ENCODE results near the gene HLCS. TPM values are rescaled to one million over a fixed set of nuclear protein-coding genes. Genes with fewer than 3 reads are reported as not detected.
A peak's percentile ranks its signal among the peaks of the same experiment; 100 is the strongest.

HLCS gene
- total and polyA plus RNA-seq, 10 of the 15 experiments (the other 5 are each of a cell fraction or from before 2014, with no cell fraction given): 1.5 to 12.7 (median 9.6) TPM

DNA sequence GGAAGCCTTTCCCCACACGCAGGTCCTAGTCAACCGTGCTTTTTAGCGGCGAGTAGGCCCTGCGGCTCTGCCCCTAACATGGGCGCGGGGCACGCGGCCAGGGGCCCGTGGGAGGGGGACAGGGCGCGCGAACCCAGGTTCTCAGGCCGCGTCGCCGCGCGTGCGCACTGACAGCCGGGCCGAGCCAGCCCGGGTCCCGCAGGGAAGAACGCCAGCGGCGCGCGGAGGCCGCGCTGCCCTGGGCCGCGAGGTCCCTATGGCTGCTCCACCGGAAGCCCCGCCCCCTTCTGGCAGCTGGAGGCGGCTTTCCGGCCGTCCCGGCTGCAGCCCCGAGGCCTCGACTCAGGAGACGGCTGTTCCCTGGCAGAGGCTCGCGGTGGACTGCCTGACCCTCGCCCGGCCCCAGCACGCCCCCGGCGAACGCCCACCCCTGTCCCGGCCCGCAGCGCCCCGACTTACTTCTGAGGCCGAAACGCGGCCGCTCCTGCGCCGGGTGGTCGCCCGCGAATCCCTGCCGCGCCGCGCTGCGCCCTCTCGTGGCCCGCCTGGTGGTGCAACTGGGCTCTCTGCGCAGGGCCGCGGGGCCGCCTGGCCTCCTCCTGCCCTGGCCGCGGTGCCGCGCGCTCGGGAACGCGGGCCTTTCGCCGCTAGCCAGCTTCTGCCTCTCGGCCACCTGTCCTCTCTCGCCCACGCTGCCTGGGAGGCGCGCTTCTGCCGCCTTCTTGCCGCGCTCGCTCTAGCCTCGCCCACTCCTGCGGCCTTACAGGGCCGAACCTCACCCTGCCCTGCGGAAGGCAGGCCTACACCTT is 23.4 kb upstream of the HLCS start (continued):
- TF ChIP-seq JUND (IDR thresholded peaks at IDR 0.05; ENCODE audit: low read depth, low read length): no peak
- TF ChIP-seq, protein P1, sequence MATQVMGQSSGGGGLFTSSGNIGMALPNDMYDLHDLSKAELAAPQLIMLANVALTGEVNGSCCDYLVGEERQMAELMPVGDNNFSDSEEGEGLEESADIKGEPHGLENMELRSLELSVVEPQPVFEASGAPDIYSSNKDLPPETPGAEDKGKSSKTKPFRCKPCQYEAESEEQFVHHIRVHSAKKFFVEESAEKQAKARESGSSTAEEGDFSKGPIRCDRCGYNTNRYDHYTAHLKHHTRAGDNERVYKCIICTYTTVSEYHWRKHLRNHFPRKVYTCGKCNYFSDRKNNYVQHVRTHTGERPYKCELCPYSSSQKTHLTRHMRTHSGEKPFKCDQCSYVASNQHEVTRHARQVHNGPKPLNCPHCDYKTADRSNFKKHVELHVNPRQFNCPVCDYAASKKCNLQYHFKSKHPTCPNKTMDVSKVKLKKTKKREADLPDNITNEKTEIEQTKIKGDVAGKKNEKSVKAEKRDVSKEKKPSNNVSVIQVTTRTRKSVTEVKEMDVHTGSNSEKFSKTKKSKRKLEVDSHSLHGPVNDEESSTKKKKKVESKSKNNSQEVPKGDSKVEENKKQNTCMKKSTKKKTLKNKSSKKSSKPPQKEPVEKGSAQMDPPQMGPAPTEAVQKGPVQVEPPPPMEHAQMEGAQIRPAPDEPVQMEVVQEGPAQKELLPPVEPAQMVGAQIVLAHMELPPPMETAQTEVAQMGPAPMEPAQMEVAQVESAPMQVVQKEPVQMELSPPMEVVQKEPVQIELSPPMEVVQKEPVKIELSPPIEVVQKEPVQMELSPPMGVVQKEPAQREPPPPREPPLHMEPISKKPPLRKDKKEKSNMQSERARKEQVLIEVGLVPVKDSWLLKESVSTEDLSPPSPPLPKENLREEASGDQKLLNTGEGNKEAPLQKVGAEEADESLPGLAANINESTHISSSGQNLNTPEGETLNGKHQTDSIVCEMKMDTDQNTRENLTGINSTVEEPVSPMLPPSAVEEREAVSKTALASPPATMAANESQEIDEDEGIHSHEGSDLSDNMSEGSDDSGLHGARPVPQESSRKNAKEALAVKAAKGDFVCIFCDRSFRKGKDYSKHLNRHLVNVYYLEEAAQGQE (IDR thresholded peaks at IDR 0.05; ENCODE audit: low read depth, low read length): no peak
- no peak for TF ChIP-seq ESRRA (IDR thresholded peaks at IDR 0.05; ENCODE audit: low read length)
- TF ChIP-seq FOXM1 (IDR thresholded peaks at IDR 0.05; ENCODE audit: low read depth, low read length): no peak
- TF ChIP-seq SPI1 (IDR thresholded peaks at IDR 0.05; ENCODE audit: borderline replicate concordance, insufficient read depth, low read depth, low read length): no peak
- no peak for TF ChIP-seq SREBF1 (IDR thresholded peaks at IDR 0.05; ENCODE audit: low read length)
- TF ChIP-seq HDAC6 (IDR thresholded peaks at IDR 0.05; ENCODE audit: unreplicated experiment): no peak
- TF ChIP-seq ZZZ3 (IDR thresholded peaks at IDR 0.05; ENCODE audit: control insufficient read depth, insufficient read length, low read depth): no peak
- TF ChIP-seq, protein P2, sequence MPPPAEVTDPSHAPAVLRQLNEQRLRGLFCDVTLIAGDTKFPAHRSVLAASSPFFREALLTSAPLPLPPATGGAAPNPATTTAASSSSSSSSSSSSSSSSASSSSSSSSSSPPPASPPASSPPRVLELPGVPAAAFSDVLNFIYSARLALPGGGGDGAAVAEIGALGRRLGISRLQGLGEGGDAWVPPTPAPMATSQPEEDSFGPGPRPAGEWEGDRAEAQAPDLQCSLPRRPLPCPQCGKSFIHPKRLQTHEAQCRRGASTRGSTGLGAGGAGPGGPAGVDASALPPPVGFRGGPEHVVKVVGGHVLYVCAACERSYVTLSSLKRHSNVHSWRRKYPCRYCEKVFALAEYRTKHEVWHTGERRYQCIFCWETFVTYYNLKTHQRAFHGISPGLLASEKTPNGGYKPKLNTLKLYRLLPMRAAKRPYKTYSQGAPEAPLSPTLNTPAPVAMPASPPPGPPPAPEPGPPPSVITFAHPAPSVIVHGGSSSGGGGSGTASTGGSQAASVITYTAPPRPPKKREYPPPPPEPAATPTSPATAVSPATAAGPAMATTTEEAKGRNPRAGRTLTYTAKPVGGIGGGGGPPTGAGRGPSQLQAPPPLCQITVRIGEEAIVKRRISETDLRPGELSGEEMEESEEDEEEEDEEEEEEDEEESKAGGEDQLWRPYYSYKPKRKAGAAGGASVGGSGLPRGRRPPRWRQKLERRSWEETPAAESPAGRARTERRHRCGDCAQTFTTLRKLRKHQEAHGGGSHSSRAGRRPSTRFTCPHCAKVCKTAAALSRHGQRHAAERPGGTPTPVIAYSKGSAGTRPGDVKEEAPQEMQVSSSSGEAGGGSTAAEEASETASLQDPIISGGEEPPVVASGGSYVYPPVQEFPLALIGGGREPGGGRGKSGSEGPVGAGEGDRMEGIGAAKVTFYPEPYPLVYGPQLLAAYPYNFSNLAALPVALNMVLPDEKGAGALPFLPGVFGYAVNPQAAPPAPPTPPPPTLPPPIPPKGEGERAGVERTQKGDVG (CRISPR knock-in tag; IDR thresholded peaks at IDR 0.05): no peak
- no peak for TF ChIP-seq KAT2A (conservative IDR thresholded peaks at IDR 0.05; ENCODE audit: control insufficient read depth, low read depth, low read length)
- TF ChIP-seq CBX5 (IDR thresholded peaks at IDR 0.05; ENCODE audit: low read depth): no peak
- TF ChIP-seq SIN3A (IDR thresholded peaks at IDR 0.05; ENCODE audit: low read depth, low read length): no peak
- no peak for TF ChIP-seq MXI1 (IDR thresholded peaks at IDR 0.05; ENCODE audit: low read depth, low read length)
- TF ChIP-seq, protein P3, sequence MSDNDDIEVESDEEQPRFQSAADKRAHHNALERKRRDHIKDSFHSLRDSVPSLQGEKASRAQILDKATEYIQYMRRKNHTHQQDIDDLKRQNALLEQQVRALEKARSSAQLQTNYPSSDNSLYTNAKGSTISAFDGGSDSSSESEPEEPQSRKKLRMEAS (IDR thresholded peaks at IDR 0.05; ENCODE audit: low read depth, low read length): peak; percentile 50; the same call in 1 of the 2 replicates
- no peak for TF ChIP-seq TARDBP (IDR thresholded peaks at IDR 0.05; ENCODE audit: borderline replicate concordance)
- TF ChIP-seq IRF4 (IDR thresholded peaks at IDR 0.05; ENCODE audit: low read depth, low read length): no peak
- TF ChIP-seq GATAD2B (conservative IDR thresholded peaks at IDR 0.05; ENCODE audit: low read depth): peak; percentile 93
- TF ChIP-seq, protein P4, sequence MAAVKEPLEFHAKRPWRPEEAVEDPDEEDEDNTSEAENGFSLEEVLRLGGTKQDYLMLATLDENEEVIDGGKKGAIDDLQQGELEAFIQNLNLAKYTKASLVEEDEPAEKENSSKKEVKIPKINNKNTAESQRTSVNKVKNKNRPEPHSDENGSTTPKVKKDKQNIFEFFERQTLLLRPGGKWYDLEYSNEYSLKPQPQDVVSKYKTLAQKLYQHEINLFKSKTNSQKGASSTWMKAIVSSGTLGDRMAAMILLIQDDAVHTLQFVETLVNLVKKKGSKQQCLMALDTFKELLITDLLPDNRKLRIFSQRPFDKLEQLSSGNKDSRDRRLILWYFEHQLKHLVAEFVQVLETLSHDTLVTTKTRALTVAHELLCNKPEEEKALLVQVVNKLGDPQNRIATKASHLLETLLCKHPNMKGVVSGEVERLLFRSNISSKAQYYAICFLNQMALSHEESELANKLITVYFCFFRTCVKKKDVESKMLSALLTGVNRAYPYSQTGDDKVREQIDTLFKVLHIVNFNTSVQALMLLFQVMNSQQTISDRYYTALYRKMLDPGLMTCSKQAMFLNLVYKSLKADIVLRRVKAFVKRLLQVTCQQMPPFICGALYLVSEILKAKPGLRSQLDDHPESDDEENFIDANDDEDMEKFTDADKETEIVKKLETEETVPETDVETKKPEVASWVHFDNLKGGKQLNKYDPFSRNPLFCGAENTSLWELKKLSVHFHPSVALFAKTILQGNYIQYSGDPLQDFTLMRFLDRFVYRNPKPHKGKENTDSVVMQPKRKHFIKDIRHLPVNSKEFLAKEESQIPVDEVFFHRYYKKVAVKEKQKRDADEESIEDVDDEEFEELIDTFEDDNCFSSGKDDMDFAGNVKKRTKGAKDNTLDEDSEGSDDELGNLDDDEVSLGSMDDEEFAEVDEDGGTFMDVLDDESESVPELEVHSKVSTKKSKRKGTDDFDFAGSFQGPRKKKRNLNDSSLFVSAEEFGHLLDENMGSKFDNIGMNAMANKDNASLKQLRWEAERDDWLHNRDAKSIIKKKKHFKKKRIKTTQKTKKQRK (IDR thresholded peaks at IDR 0.05; ENCODE audit: low read depth, low read length): no peak
- TF ChIP-seq BCL11A (IDR thresholded peaks at IDR 0.05; ENCODE audit: low read depth, low read length): no peak

All from GM12878 (cell line).